ENCODE measurements around the gene ATG7.

DNA sequence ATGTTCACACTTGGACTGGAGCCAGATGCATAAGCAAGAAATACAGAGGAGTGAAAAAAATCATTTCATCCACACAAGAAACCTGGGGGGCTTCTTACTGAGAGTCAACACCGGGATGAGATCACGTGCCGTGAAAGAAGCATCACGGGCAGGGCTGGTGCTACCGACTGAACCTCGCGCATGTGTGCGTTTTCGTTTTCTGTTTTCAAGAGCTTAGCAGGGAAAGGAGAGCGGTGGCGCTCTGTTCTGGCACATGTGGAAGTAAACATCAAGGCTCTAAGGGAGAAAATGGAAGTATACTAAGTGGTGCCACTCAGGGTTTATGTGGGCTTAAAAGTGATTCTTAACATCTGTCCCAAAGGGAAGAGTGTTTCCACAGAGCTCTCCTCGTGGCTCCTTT lies 315.6 kb downstream of the ATG7 start:
- TF ChIP-seq, protein P1, sequence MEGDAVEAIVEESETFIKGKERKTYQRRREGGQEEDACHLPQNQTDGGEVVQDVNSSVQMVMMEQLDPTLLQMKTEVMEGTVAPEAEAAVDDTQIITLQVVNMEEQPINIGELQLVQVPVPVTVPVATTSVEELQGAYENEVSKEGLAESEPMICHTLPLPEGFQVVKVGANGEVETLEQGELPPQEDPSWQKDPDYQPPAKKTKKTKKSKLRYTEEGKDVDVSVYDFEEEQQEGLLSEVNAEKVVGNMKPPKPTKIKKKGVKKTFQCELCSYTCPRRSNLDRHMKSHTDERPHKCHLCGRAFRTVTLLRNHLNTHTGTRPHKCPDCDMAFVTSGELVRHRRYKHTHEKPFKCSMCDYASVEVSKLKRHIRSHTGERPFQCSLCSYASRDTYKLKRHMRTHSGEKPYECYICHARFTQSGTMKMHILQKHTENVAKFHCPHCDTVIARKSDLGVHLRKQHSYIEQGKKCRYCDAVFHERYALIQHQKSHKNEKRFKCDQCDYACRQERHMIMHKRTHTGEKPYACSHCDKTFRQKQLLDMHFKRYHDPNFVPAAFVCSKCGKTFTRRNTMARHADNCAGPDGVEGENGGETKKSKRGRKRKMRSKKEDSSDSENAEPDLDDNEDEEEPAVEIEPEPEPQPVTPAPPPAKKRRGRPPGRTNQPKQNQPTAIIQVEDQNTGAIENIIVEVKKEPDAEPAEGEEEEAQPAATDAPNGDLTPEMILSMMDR (IDR thresholded peaks at IDR 0.05) = no peak
- TF ChIP-seq POLR2A (IDR thresholded peaks at IDR 0.05; ENCODE audit: low read depth) (no peak), EP300 (IDR thresholded peaks at IDR 0.05) (no peak)
